ENCODE data around the gene PNPLA4. TPM values are rescaled to one million over a fixed set of nuclear protein-coding genes. Genes with fewer than 3 reads are reported as not detected.

Gene PNPLA4
- total RNA-seq, 1 experiment from 2014 or later: 15.5 TPM

GRCh38 chrX:7908821-7909220, 18.4 kb downstream of the PNPLA4 start:
- Histone ChIP-seq H3K4me1 (ENCODE audit: control insufficient read depth in 1 of 2, insufficient read depth in 2 of 2, low read length in 2 of 2) (no peaks in the 10 kb centered on the region), H3K9me3 (ENCODE audit: control insufficient read depth in 1 of 2, insufficient read depth in 1 of 2, low read depth in 1 of 2, low read length in 2 of 2) (no peaks in the 10 kb centered on the region), H3K27ac (ENCODE audit: low read depth, low read length) (no peak overlapping the region), H3K4me3 (replicated peaks in 1 of 2; ENCODE audit: low read depth in 1 of 2, low read length in 2 of 2) (no peak overlapping the region), H4K20me1 (ENCODE audit: insufficient read depth) (no peaks in the 10 kb centered on the region), H3K4me2 (ENCODE audit: low read length) (no peak overlapping the region), H3K9me2 (ENCODE audit: insufficient read depth) (no peaks in the 10 kb centered on the region), H3K27me3 (ENCODE audit: insufficient read depth, low read length) (no peaks in the 10 kb centered on the region), H3K9ac (ENCODE audit: low read length) (no peak overlapping the region), H3K36me3 (ENCODE audit: control insufficient read depth in 1 of 2, insufficient read depth in 2 of 2, low read length in 2 of 2) (no peaks in the 10 kb centered on the region), H2AFZ (ENCODE audit: low read depth, low read length, poor library complexity, severe bottlenecking) (no peak overlapping the region), H3K79me2 (ENCODE audit: insufficient read depth, low read length) (no peaks in the 10 kb centered on the region)
- intact Hi-C loops (cut with micrococcal nuclease): no loop called here
- BruUV-seq (replicated peaks): no TSS peak
- CTCF ChIA-PET: no interaction called here
- ATAC-seq: no peak
- RAD21 ChIA-PET (ENCODE audit: low non-redundant PET in 1 of 2, low total read pairs in 2 of 2, uncharacterized antibody in 2 of 2, unreplicated experiment in 2 of 2): no interaction called here
- TF ChIP-seq CTCF (IDR thresholded peaks at IDR 0.05 in 2 of 3, conservative IDR thresholded peaks at IDR 0.05 in 1 of 3; ENCODE audit: borderline replicate concordance in 1 of 3, insufficient read depth in 1 of 3, low read depth in 2 of 3, low read length in 2 of 3) (no peak), EZH2phosphoT487 (IDR thresholded peaks at IDR 0.05; ENCODE audit: borderline replicate concordance) (no peak), ZBTB33 (IDR thresholded peaks at IDR 0.05; ENCODE audit: extremely low read depth, insufficient replicate concordance, low read length) (no peak), CBX3 (IDR thresholded peaks at IDR 0.05; ENCODE audit: low read depth) (no peak)
- no peak for DNase-seq (ENCODE audit: low read depth, low spot score)
- POLR2A ChIA-PET: no interaction called here

GRCh38 chrX:7904562-7904961, 22.7 kb downstream of the PNPLA4 start:
- Histone ChIP-seq H3K27me3 (ENCODE audit: insufficient read depth, low read length) (no peaks in the 10 kb centered on the region), H3K9ac (ENCODE audit: low read length) (no peak overlapping the region), H3K79me2 (ENCODE audit: insufficient read depth, low read length) (no peaks in the 10 kb centered on the region), H3K9me3 (ENCODE audit: control insufficient read depth in 1 of 2, insufficient read depth in 1 of 2, low read depth in 1 of 2, low read length in 2 of 2) (no peaks in the 10 kb centered on the region), H3K27ac (ENCODE audit: low read depth, low read length) (no peak overlapping the region), H3K36me3 (ENCODE audit: control insufficient read depth in 1 of 2, insufficient read depth in 2 of 2, low read length in 2 of 2) (no peaks in the 10 kb centered on the region), H3K4me2 (ENCODE audit: low read length) (no peak overlapping the region), H3K4me3 (replicated peaks in 1 of 2; ENCODE audit: low read depth in 1 of 2, low read length in 2 of 2) (no peak overlapping the region), H3K9me2 (ENCODE audit: insufficient read depth) (no peaks in the 10 kb centered on the region), H3K4me1 (ENCODE audit: control insufficient read depth in 1 of 2, insufficient read depth in 2 of 2, low read length in 2 of 2) (no peaks in the 10 kb centered on the region), H4K20me1 (ENCODE audit: insufficient read depth) (no peaks in the 10 kb centered on the region), H2AFZ (ENCODE audit: low read depth, low read length, poor library complexity, severe bottlenecking) (no peak overlapping the region)
- ChIA-PET POLR2A (no interaction called here), CTCF (no interaction called here), RAD21 (ENCODE audit: low non-redundant PET in 1 of 2, low total read pairs in 2 of 2, uncharacterized antibody in 2 of 2, unreplicated experiment in 2 of 2) (no interaction called here)
- ATAC-seq (no peak), DNase-seq (ENCODE audit: low read depth, low spot score) (no peak)
- BruUV-seq (replicated peaks): no TSS peak
- intact Hi-C loops (cut with micrococcal nuclease): no loop called here
- TF ChIP-seq POLR2A (IDR thresholded peaks at IDR 0.05; ENCODE audit: borderline replicate concordance, extremely low read depth, insufficient read depth, insufficient read length): no peak
- no peak for TF ChIP-seq SP1 (IDR thresholded peaks at IDR 0.05; ENCODE audit: low read depth)
- TF ChIP-seq RAD21 (IDR thresholded peaks at IDR 0.05; ENCODE audit: low read depth): no peak
- no peak for TF ChIP-seq SIN3A (IDR thresholded peaks at IDR 0.05; ENCODE audit: low read depth)
- TF ChIP-seq YY1 (IDR thresholded peaks at IDR 0.05; ENCODE audit: extremely low read depth, insufficient replicate concordance, low read depth, low read length): no peak
- no peak for TF ChIP-seq CBX3 (IDR thresholded peaks at IDR 0.05; ENCODE audit: low read depth)
- TF ChIP-seq, protein P1, sequence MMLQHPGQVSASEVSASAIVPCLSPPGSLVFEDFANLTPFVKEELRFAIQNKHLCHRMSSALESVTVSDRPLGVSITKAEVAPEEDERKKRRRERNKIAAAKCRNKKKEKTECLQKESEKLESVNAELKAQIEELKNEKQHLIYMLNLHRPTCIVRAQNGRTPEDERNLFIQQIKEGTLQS (IDR thresholded peaks at IDR 0.05): no peak
- no peak for TF ChIP-seq EZH2phosphoT487 (IDR thresholded peaks at IDR 0.05; ENCODE audit: borderline replicate concordance)
- no peak for TF ChIP-seq CTCF (IDR thresholded peaks at IDR 0.05 in 2 of 3, conservative IDR thresholded peaks at IDR 0.05 in 1 of 3; ENCODE audit: borderline replicate concordance in 1 of 3, insufficient read depth in 1 of 3, low read depth in 2 of 3, low read length in 2 of 3)
- TF ChIP-seq ZBTB33 (IDR thresholded peaks at IDR 0.05; ENCODE audit: extremely low read depth, insufficient replicate concordance, low read length): no peak

Measured in HCT116 (cell line).